Measurements from ENCODE around the gene LRIG2. TPM values are rescaled to one million over a fixed set of nuclear protein-coding genes. Genes with fewer than 3 reads are reported as not detected.

Gene LRIG2
- total and polyA plus RNA-seq, 9 of the 15 experiments (the other 6 are each of a cell fraction or from before 2014, with no cell fraction given) = 1.8 to 28.1 (median 11.5) TPM

- TF ChIP-seq KDM1A (IDR thresholded peaks at IDR 0.05) (no peak), CBX1 (IDR thresholded peaks at IDR 0.05; ENCODE audit: low read depth) (no peak), ZFP36 (IDR thresholded peaks at IDR 0.05; ENCODE audit: low read depth, low read length, partially characterized antibody) (no peak), DPF2 (IDR thresholded peaks at IDR 0.05) (peak; percentile 31; the same call in 1 of the 2 replicates), DLX4 (CRISPR knock-in tag; IDR thresholded peaks at IDR 0.05) (no peak), ZNF133 (CRISPR knock-in tag; IDR thresholded peaks at IDR 0.05) (no peak), ATF6 (CRISPR knock-in tag; IDR thresholded peaks at IDR 0.05) (no peak), ETV6 (IDR thresholded peaks at IDR 0.05; ENCODE audit: borderline replicate concordance in 1 of 2, low read depth in 2 of 2, low read length in 1 of 2) (no peak), ETV6 (CRISPR knock-in tag; IDR thresholded peaks at IDR 0.05; ENCODE audit: borderline replicate concordance) (no peak), NRF1 (conservative IDR thresholded peaks at IDR 0.05 in 1 of 2, IDR thresholded peaks at IDR 0.05 in 1 of 2) (peak; percentile 47 to 54; a peak in 3 of 4 replicates), RBM22 (IDR thresholded peaks at IDR 0.05; ENCODE audit: low read depth, low read length, poor library complexity, severe bottlenecking) (no peak), KAT8 (IDR thresholded peaks at IDR 0.05; ENCODE audit: low read depth) (no peak), LCOR (CRISPR knock-in tag; IDR thresholded peaks at IDR 0.05) (no peak), NCOR1 (IDR thresholded peaks at IDR 0.05) (no peak)
- TF ChIP-seq, protein P1, sequence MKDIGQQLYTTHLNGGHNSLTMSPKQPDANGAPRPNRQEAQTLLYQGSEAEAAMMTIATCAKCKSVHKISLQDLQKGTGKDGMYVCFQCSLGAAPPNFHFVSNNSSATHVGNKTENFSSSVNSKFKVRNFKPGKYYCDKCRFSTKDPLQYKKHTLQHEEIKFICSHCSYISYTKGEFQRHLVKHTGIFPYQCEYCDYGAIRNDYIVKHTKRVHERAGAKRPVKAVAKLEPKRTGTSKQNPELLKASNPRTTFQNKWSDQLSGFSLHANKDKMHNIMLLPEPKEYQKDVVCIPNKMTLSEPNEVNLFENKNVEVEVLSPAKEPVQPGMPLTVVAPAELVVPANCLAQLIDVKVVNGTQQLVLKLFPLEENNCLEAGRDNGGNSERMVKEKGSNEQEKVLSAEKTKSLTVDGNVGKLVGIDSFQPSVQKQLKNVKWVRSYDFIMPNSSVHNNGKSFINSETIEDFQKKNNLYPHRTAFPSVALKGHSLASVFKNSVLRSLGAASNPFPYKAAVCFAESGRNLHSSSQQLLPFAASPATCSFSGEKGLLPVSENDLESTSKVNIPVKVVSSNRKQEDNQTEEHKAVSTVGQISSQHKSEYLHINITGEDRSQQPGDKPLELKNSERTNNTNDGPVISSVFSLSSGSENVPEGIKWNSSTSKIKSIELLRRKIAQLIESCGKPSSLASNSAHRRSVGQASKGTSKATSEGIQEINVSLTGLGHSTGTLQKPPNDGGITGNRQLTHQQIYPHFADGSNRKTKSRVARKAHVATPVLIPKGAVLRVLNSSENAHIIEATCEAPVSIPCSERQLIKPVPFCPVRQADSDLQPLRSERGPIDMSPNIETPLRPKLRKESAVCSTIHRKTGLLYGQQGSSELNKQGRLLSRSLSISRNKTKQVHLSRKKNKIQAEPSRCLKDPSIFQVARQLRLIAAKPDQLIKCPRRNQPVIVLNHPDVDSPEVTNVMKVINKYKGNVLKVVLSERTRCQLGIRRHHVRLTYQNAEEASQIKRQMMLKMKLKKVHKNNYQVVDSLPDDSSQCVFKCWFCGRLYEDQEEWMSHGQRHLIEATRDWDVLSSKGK (CRISPR knock-in tag; IDR thresholded peaks at IDR 0.05) = no peak
- TF ChIP-seq, protein P2, sequence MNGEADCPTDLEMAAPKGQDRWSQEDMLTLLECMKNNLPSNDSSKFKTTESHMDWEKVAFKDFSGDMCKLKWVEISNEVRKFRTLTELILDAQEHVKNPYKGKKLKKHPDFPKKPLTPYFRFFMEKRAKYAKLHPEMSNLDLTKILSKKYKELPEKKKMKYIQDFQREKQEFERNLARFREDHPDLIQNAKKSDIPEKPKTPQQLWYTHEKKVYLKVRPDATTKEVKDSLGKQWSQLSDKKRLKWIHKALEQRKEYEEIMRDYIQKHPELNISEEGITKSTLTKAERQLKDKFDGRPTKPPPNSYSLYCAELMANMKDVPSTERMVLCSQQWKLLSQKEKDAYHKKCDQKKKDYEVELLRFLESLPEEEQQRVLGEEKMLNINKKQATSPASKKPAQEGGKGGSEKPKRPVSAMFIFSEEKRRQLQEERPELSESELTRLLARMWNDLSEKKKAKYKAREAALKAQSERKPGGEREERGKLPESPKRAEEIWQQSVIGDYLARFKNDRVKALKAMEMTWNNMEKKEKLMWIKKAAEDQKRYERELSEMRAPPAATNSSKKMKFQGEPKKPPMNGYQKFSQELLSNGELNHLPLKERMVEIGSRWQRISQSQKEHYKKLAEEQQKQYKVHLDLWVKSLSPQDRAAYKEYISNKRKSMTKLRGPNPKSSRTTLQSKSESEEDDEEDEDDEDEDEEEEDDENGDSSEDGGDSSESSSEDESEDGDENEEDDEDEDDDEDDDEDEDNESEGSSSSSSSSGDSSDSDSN (IDR thresholded peaks at IDR 0.05; ENCODE audit: borderline replicate concordance in 1 of 2, low read depth in 2 of 2, low read length in 2 of 2) = 0 out of 4 replicates have a peak, but pooled peaks of 1 of the 2 experiments have one; percentile 27
Observed at GRCh38 chr1:113058941-113059706, 13.9 kb upstream of the LRIG2 start (continued).
